Trophoblast cell (in vitro differentiated cells and primary cell): ENCODE data around the gene GREM2.

Source experiments
- DNase-seq, 2 donors: peaks; one replicate each; pipeline ENCODE4 v3.0.0-alpha.2; 2016
- H2AFZ ChIP-seq: 2 replicates; pipeline ENCODE4 v1.6.1; 2013; ENCODE audit warnings: low read length, moderate library complexity, mild to moderate bottlenecking; ENCODE audit not compliant: insufficient read depth, poor library complexity
- H2AK5ac ChIP-seq: 2 replicates; pipeline ENCODE4 v1.6.1; 2013; ENCODE audit warnings: mild to moderate bottlenecking, low read length
- H2BK120ac ChIP-seq: 2 replicates; pipeline ENCODE4 v1.6.1; 2013; ENCODE audit warnings: low read length, mild to moderate bottlenecking, moderate library complexity; ENCODE audit not compliant: insufficient read depth, poor library complexity
- H2BK12ac ChIP-seq: 2 replicates; pipeline ENCODE4 v1.6.1; 2013; ENCODE audit warnings: mild to moderate bottlenecking, low read length, moderate library complexity
- H2BK5ac ChIP-seq: 2 replicates; pipeline ENCODE4 v1.6.1; 2013; ENCODE audit warnings: low read length, low read depth, moderate library complexity, mild to moderate bottlenecking; ENCODE audit not compliant: poor library complexity
- H3K14ac ChIP-seq: 2 replicates; pipeline ENCODE4 v1.6.1; 2013; ENCODE audit warnings: mild to moderate bottlenecking, low read length
- H3K18ac ChIP-seq: 2 replicates; pipeline ENCODE4 v1.6.1; 2013; ENCODE audit warnings: mild to moderate bottlenecking, low read length
- H3K23ac ChIP-seq: 2 replicates; pipeline ENCODE4 v1.6.1; 2013; ENCODE audit warnings: low read length
- H3K27ac ChIP-seq: 2 replicates; pipeline ENCODE4 v1.5.1; 2013; ENCODE audit warnings: low read depth, mild to moderate bottlenecking, inconsistent platforms, low read length, moderate library complexity
- H3K27me3 ChIP-seq: 2 replicates; pipeline ENCODE4 v1.6.1; 2013; ENCODE audit warnings: inconsistent platforms, mild to moderate bottlenecking, low read length, moderate library complexity; ENCODE audit not compliant: insufficient read depth
- H3K36me3 ChIP-seq, 2 experiments: 1 replicate in 1 of 2; 2 replicates in 1 of 2; pipeline ENCODE4 v1.6.1; 2013; ENCODE audit warnings: low read length in 2 of 2, mild to moderate bottlenecking in 2 of 2, moderate library complexity in 1 of 2; ENCODE audit not compliant: insufficient read depth in 2 of 2, control insufficient read depth in 1 of 2
- H3K4ac ChIP-seq: 2 replicates; pipeline ENCODE4 v1.6.1; 2013; ENCODE audit warnings: low read depth, mild to moderate bottlenecking, low read length, moderate library complexity
- H3K4me1 ChIP-seq, 2 experiments: 1 replicate in 1 of 2; 2 replicates in 1 of 2; pipeline ENCODE4 v1.6.1; 2013; ENCODE audit warnings: low read length in 2 of 2, mild to moderate bottlenecking in 2 of 2, moderate library complexity in 1 of 2; ENCODE audit not compliant: insufficient read depth in 2 of 2, control insufficient read depth in 1 of 2
- H3K4me2 ChIP-seq: 2 replicates; pipeline ENCODE4 v1.6.1; 2013; ENCODE audit warnings: inconsistent platforms, mild to moderate bottlenecking, low read length, moderate library complexity
- H3K4me3 ChIP-seq: 2 replicates; pipeline ENCODE4 v1.5.1; 2013; ENCODE audit warnings: mild to moderate bottlenecking, low read depth, low read length, inconsistent platforms
- H3K79me1 ChIP-seq: one replicate; pipeline ENCODE4 v1.6.1; 2013; ENCODE audit warnings: low read length
- H3K79me2 ChIP-seq: 2 replicates; pipeline ENCODE4 v1.6.1; 2013; ENCODE audit warnings: low read length, mild to moderate bottlenecking; ENCODE audit not compliant: control insufficient read depth, insufficient read depth, poor library complexity
- H3K9ac ChIP-seq: 2 replicates; pipeline ENCODE4 v1.6.1; 2013; ENCODE audit warnings: mild to moderate bottlenecking, low read length
- H3K9me3 ChIP-seq: 2 replicates; pipeline ENCODE4 v1.6.1; 2013; ENCODE audit warnings: low read depth, mild to moderate bottlenecking, control low read depth, inconsistent platforms, low read length; ENCODE audit not compliant: insufficient read depth
- H4K12ac ChIP-seq: 2 replicates; pipeline ENCODE4 v1.6.1; 2013; ENCODE audit warnings: low read depth, mild to moderate bottlenecking, low read length, moderate library complexity
- H4K8ac ChIP-seq: 2 replicates; pipeline ENCODE4 v1.6.1; 2013; ENCODE audit warnings: low read depth, mild to moderate bottlenecking, low read length, moderate library complexity
- H4K91ac ChIP-seq: one replicate; pipeline ENCODE4 v1.6.1; 2013; ENCODE audit warnings: low read depth, mild to moderate bottlenecking, low read length, moderate library complexity
- WGBS: extraction: QIAGEN DNeasy Blood & Tissue Kit; methylation state at CpG from one replicate; pipeline ENCODE4 v1.1.7; 2013; ENCODE audit warnings: missing lambda C conversion rate; ENCODE audit not compliant: insufficient read length, insufficient coverage; ENCODE audit errors: extremely low coverage; 5-methylcytosine and 5-hydroxymethylcytosine counted together

Gene GREM2

GRCh38 chr1:240613356-240614142, 1.6 kb upstream of the GREM2 start:
- Histone ChIP-seq H3K36me3 (no peaks in the 10 kb centered on the region), H3K4ac (no peak overlapping the region), H3K14ac (no peak overlapping the region), H2AK5ac (no peak overlapping the region), H2BK12ac (no peak overlapping the region), H3K4me1 (no peaks in the 10 kb centered on the region), H3K18ac (no peak overlapping the region), H3K27ac (no peak overlapping the region), H3K9me3 (no peaks in the 10 kb centered on the region), H3K27me3 (no peaks in the 10 kb centered on the region), H3K4me3 (no peak overlapping the region), H3K79me1 (peaks cover 6% of the 10 kb centered on the region), H4K12ac (no peak overlapping the region), H4K8ac (no peak overlapping the region), H2AFZ (no peak overlapping the region), H2BK120ac (no peak overlapping the region), H3K9ac (no peak overlapping the region), H2BK5ac (no peak overlapping the region), H3K4me2 (no peak overlapping the region), H4K91ac (no peak overlapping the region), H3K79me2 (peaks cover 4% of the 10 kb centered on the region), H3K23ac (no peak overlapping the region)
- DNase-seq, result no peak
- WGBS, result no CpG with 5 or more reads among the region's 5 CpGs

DNA sequence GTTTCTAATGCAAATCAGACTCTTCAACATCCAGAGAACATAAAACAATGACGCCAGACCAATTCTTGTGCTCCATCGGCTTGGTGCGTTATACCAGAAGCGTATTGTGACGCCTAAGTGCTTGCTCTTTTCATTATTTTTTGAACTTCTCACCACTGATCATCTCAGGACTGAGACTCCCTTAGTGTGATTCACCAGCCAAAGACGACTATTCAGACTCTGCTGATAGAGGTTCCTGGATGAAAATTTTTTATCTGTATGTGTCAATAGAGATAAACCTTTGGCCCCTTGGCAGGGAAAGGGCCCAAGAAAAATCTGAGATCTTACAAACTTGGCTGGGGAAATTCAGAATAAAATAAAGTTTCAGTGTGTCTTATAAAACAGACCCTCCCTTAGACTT, 856 bp upstream of the GREM2 start:
- Histone ChIP-seq H3K4me2 (no peak overlapping the region), H4K91ac (no peak overlapping the region), H3K4me1 (no peaks in the 10 kb centered on the region), H3K14ac (no peak overlapping the region), H2BK12ac (no peak overlapping the region), H3K18ac (no peak overlapping the region), H4K8ac (no peak overlapping the region), H4K12ac (no peak overlapping the region), H2BK5ac (no peak overlapping the region), H3K23ac (no peak overlapping the region), H3K9ac (no peak overlapping the region), H3K4me3 (no peak overlapping the region), H3K27me3 (no peaks in the 10 kb centered on the region), H3K36me3 (no peaks in the 10 kb centered on the region), H3K79me2 (peaks cover 4% of the 10 kb centered on the region), H2BK120ac (no peak overlapping the region), H2AK5ac (no peak overlapping the region), H3K9me3 (no peaks in the 10 kb centered on the region), H3K4ac (no peak overlapping the region), H3K27ac (no peak overlapping the region), H2AFZ (no peak overlapping the region), H3K79me1 (peaks cover 6% of the 10 kb centered on the region)
- WGBS, result no CpG with 5 or more reads among the region's 6 CpGs
- no peak for DNase-seq

DNA sequence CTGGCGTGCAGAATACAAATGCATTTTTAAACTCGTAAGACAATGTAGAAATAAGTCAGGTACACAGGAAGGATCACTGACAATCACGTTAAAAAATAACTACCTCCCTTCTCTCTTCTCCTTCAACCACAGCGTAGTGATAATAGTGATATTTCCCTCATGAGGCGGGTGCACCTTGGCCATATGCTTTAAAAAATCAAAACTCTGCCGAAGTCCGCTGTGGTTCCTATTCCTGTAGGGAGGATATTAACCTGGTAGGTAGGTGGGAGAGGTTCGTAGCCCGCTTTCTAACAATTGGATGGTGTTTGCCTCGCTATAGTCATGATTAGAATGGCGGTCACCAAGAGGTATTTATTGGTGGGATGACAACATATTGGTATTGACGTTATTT, 732 bp downstream of the GREM2 start:
- H3K4ac ChIP-seq, result no peak overlapping the region
- no peaks in the 10 kb centered on the region for H3K9me3 ChIP-seq
- H2AK5ac ChIP-seq, result no peak overlapping the region
- peaks cover 6% of the 10 kb centered on the region for H3K79me1 ChIP-seq
- no peaks in the 10 kb centered on the region for H3K27me3 ChIP-seq
- no peaks in the 10 kb centered on the region for H3K36me3 ChIP-seq
- H3K4me1 ChIP-seq, result no peaks in the 10 kb centered on the region
- no peak overlapping the region for H3K27ac ChIP-seq
- H3K79me2 ChIP-seq, result peaks cover 4% of the 10 kb centered on the region
- no peak overlapping the region for H3K23ac ChIP-seq
- no peak overlapping the region for H2AFZ ChIP-seq
- H2BK120ac ChIP-seq, result no peak overlapping the region
- no peak overlapping the region for H2BK5ac ChIP-seq
- H4K12ac ChIP-seq, result no peak overlapping the region
- DNase-seq, result no peak
- no peak overlapping the region for H4K91ac ChIP-seq
- H3K4me2 ChIP-seq, result peak overlapping the region; percentile 93
- no peak overlapping the region for H2BK12ac ChIP-seq
- no CpG with 5 or more reads among the region's 12 CpGs for WGBS
- no peak overlapping the region for H3K9ac ChIP-seq
- no peak overlapping the region for H3K4me3 ChIP-seq
- no peak overlapping the region for H4K8ac ChIP-seq
- H3K14ac ChIP-seq, result no peak overlapping the region
- no peak overlapping the region for H3K18ac ChIP-seq

GRCh38 chr1:240610636-240611035, 1.3 kb downstream of the GREM2 start:
- Histone ChIP-seq H3K9ac (no peak overlapping the region), H2BK5ac (no peak overlapping the region), H2BK12ac (no peak overlapping the region), H3K9me3 (no peaks in the 10 kb centered on the region), H3K14ac (no peak overlapping the region), H3K79me2 (peaks cover 4% of the 10 kb centered on the region), H3K4me1 (no peaks in the 10 kb centered on the region), H3K79me1 (peaks cover 6% of the 10 kb centered on the region), H2BK120ac (no peak overlapping the region), H3K4me3 (no peak overlapping the region), H3K27ac (no peak overlapping the region), H2AFZ (no peak overlapping the region), H3K4me2 (peak overlapping the region; percentile 8), H4K91ac (no peak overlapping the region), H3K23ac (no peak overlapping the region), H4K12ac (no peak overlapping the region), H3K27me3 (no peaks in the 10 kb centered on the region), H4K8ac (no peak overlapping the region), H3K4ac (no peak overlapping the region), H3K36me3 (no peaks in the 10 kb centered on the region), H2AK5ac (no peak overlapping the region), H3K18ac (no peak overlapping the region)
- DNase-seq, result no peak
- WGBS, result no CpG with 5 or more reads among the region's 6 CpGs
